HL-60 (cell line): ENCODE data around the gene ACVR1.

Source experiments
- CTCF ChIP-seq: IDR thresholded peaks from one replicate; pipeline ENCODE4 v1.5.1; 2011; ENCODE audit warnings: low read length, control low read depth, inconsistent platforms; ENCODE audit not compliant: insufficient read depth
- GABPA ChIP-seq: IDR thresholded peaks from 2 replicates; pipeline ENCODE4 v1.6.1; 2012; ENCODE audit warnings: low read depth
- POLR2AphosphoS5 ChIP-seq: IDR thresholded peaks from 2 replicates; pipeline ENCODE4 v1.6.1; 2012; ENCODE audit warnings: low read depth
- REST ChIP-seq: IDR thresholded peaks from 2 replicates; pipeline ENCODE4 v1.6.1; 2012; ENCODE audit warnings: low read depth; ENCODE audit not compliant: insufficient replicate concordance
- SPI1 ChIP-seq: IDR thresholded peaks from 2 replicates; pipeline ENCODE4 v1.6.1; 2012; ENCODE audit warnings: low read depth, mild to moderate bottlenecking, borderline replicate concordance

- TF ChIP-seq CTCF (no peak), POLR2AphosphoS5 (no peak), REST (no peak), SPI1 (no peak), GABPA (no peak)
These were observed 118.6 kb downstream of the ACVR1 start for GRCh38 chr2:157757500-157757899.
